CD4-positive, CD25-positive, alpha-beta regulatory T cell (primary cell): ENCODE results near the gene MASTL. TPM values are rescaled to one million over a fixed set of nuclear protein-coding genes. Genes with fewer than 3 reads are reported as not detected.
"Not testable (repeated sequence)": the region's sequence is repeated elsewhere in the genome, so short reads cannot be mapped to it uniquely, and the experiment has no call there.

ENCODE experiments used
- ATAC-seq, 2 donors: fragments of 150-1000 bp; cut with Tn5 transposase; one replicate each; pipeline ENCODE4 v1.10.0; 2021; ENCODE audit warnings: low read depth in 2 of 2, moderate number of reproducible peaks in 2 of 2, moderate library complexity in 1 of 2
- DNase-seq, 3 donors: peaks; one replicate each; pipeline versions ENCODE4 v3.0.0 to v3.0.0-alpha.2; 2012 to 2022; ENCODE audit warnings: mixed read lengths in 1 of 3
- H3K27ac ChIP-seq: one replicate; pipeline ENCODE4 v1.7.0; 2013; ENCODE audit warnings: mild to moderate bottlenecking, low read length; ENCODE audit not compliant: insufficient read depth, poor library complexity, severe bottlenecking
- H3K27me3 ChIP-seq: one replicate; pipeline ENCODE4 v1.7.0; 2013; ENCODE audit warnings: low read length; ENCODE audit not compliant: control insufficient read depth, insufficient read depth
- H3K36me3 ChIP-seq: one replicate; pipeline ENCODE4 v1.7.0; 2013; ENCODE audit warnings: mild to moderate bottlenecking, low read length, moderate library complexity; ENCODE audit not compliant: control insufficient read depth, insufficient read depth
- H3K4me1 ChIP-seq: 2 replicates; pipeline ENCODE4 v1.7.0; 2013; ENCODE audit warnings: mild to moderate bottlenecking, low read length; ENCODE audit not compliant: insufficient read depth, control insufficient read depth, poor library complexity, severe bottlenecking
- H3K4me3 ChIP-seq: one replicate; pipeline ENCODE4 v1.7.0; 2013; ENCODE audit warnings: low read depth, mild to moderate bottlenecking, low read length, moderate library complexity
- H3K9me3 ChIP-seq, 2 experiments: 1 replicate in 1 of 2; 2 replicates in 1 of 2; pipeline ENCODE4 v1.7.0; 2013; ENCODE audit warnings: low read length in 2 of 2, mild to moderate bottlenecking in 1 of 2, moderate library complexity in 1 of 2; ENCODE audit not compliant: control insufficient read depth in 2 of 2
- H3K27ac Mint-ChIP-seq, 3 donors: one replicate each; pipeline ENCODE4 v1.8.0; 2020 to 2022; ENCODE audit warnings: mild to moderate bottlenecking in 3 of 3, mixed read lengths in 3 of 3, moderate library complexity in 2 of 3
- H3K27me3 Mint-ChIP-seq: one replicate; pipeline ENCODE4 v1.8.0; 2022; ENCODE audit warnings: mild to moderate bottlenecking, mixed read lengths
- H3K36me3 Mint-ChIP-seq: one replicate; pipeline ENCODE4 v1.8.0; 2020; ENCODE audit warnings: mixed read lengths
- H3K4me1 Mint-ChIP-seq, 4 donors: one replicate each; pipeline ENCODE4 v1.8.0; 2020 to 2022; ENCODE audit warnings: mixed read lengths in 4 of 4, mild to moderate bottlenecking in 1 of 4
- H3K4me3 Mint-ChIP-seq, 4 donors: one replicate each; pipeline ENCODE4 v1.8.0; 2020 to 2022; ENCODE audit warnings: mild to moderate bottlenecking in 4 of 4, mixed read lengths in 4 of 4, moderate library complexity in 3 of 4
- H3K9me3 Mint-ChIP-seq, 7 donors: one replicate each; pipeline ENCODE4 v1.8.0; 2020 to 2022; ENCODE audit warnings: mixed read lengths in 7 of 7, mild to moderate bottlenecking in 3 of 7, moderate library complexity in 2 of 7
- polyA plus RNA-seq, 4 donors: library from polyadenylated mRNA; unstranded; fragments of 300-500 nt; fragmentation: Illumina TruSeq; gene quantifications; one replicate each; pipeline ENCODE4 v1.2.3, GENCODE V29; 2021
- total RNA-seq: library from RNA; stranded (reverse); gene quantifications from one replicate; pipeline ENCODE4 v1.2.3, GENCODE V29; 2022

The MASTL gene
- total and polyA plus RNA-seq, 5 donors from 2014 or later, result 1.4 to 27.6 (median 2.7) TPM

DNA sequence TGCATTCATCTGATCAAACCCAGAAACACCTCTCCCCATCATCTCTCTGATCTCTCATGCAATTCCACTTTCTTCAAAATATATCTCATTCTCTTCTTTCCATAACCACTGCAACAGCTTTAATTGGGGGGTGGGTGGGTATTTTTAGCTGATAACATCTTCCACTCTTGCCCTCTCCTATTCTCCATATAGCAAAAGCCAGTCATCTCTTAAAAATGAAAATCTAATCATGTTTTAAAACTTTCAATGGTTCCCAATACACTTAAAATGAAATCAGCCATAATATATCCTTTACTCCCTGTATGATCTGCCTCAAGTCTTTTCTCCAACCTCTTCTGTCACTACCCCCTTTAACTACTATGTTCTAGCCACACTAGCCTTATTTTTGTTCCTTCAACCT is 2.5 kb upstream of the MASTL start:
- peaks cover 20% of the 10 kb centered on the region for H3K36me3 ChIP-seq
- no peak overlapping the region for H3K27ac ChIP-seq
- H3K27me3 ChIP-seq, result no peaks in the 10 kb centered on the region
- ATAC-seq (no peak), DNase-seq (no peak)
- Mint-ChIP-seq H3K27ac (peak overlapping the region in 2 of 3 donors; percentile 100), H3K36me3 (peaks cover 19% of the 10 kb centered on the region), H3K4me1 (peaks cover 34 to 62% (median 47%) of the 10 kb centered on the region in 4 donors), H3K4me3 (peak overlapping the region; percentile 94 to 100 (median 100)), H3K27me3 (peaks cover 13% of the 10 kb centered on the region), H3K9me3 (no peaks in the 10 kb centered on the region)
- peaks cover 39% of the 10 kb centered on the region for H3K4me1 ChIP-seq
- peak overlapping the region; percentile 99 for H3K4me3 ChIP-seq
- no peaks in the 10 kb centered on the region for H3K9me3 ChIP-seq

DNA sequence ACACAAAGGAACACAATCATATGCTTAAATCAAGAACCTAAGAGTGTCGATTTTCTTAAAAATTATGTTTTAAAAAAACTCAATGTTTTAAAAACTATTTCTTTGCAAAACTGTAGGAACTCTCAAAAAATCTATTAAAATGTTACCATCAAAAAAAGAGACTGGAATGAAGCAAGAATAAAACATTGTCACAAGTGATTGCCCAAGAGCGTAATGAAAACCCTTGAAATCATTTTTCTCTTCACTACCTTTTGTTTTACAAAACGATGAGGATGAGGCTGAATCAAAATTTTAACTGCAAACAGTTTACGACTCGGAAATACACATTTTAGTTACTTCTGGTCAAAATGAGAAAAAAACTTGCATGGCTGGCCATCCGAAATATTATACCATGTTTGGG is 1.8 kb upstream of the MASTL start:
- peaks cover 14% of the 10 kb centered on the region for H3K36me3 ChIP-seq
- peak overlapping the region; percentile 99 for H3K4me3 ChIP-seq
- H3K4me1 ChIP-seq, result peaks cover 41% of the 10 kb centered on the region
- Mint-ChIP-seq H3K27me3 (peaks cover 13% of the 10 kb centered on the region), H3K4me1 (peaks cover 32 to 64% (median 49%) of the 10 kb centered on the region in 4 donors), H3K4me3 (peak overlapping the region; percentile 94 to 100 (median 100)), H3K27ac (peak overlapping the region; percentile 100), H3K36me3 (peaks cover 16% of the 10 kb centered on the region), H3K9me3 (no peaks in the 10 kb centered on the region)
- H3K9me3 ChIP-seq, result no peaks in the 10 kb centered on the region
- peak overlapping the region; percentile 100 for H3K27ac ChIP-seq
- ATAC-seq, result no peak
- no peak for DNase-seq
- H3K27me3 ChIP-seq, result no peaks in the 10 kb centered on the region

DNA sequence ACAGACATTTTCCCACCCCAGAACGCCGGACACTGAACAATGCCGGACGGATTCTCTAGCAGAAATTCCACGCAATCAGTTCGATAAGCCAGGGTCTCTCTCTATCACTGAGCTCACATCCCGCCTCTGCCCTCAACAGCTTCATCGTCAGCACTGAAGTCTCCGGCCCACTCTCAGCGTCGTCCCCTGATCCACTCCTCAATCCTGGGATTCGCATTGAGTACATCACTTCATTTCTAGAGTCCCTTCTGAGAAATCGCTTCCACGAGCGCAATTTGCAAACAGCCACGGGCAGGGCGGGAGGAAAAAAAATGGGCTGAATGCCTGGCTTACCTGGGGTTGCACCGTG is 1.3 kb upstream of the MASTL start:
- Mint-ChIP-seq H3K36me3 (peaks cover 17% of the 10 kb centered on the region), H3K4me1 (peaks cover 27 to 63% (median 49%) of the 10 kb centered on the region in 4 donors)
- H3K27me3 ChIP-seq, result no peaks in the 10 kb centered on the region

DNA sequence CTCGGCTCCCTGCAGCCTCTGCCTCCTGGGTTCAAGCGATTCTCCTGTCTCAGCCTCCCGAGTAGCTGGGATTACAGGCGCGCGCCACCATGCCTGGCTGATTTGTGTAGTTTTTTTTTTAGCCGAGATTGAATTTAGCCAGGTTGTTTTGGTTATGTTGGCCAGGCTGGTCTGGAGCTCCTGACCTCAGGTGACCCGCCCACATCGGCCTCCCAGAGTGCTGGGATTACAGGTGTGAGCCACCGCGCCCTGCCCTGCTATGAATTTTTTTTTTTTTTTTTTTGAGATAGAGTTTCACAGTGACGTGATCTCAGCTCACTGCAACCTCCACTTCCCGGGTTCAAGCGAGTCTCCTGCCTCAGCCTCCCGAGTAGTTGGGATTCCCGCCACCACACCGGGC is 1.4 kb downstream of the MASTL start:
- H3K27ac ChIP-seq, result peak overlapping the region; percentile 100
- Mint-ChIP-seq H3K36me3 (peaks cover 21% of the 10 kb centered on the region), H3K4me3 (peak overlapping the region; percentile 94 to 100 (median 100)), H3K27me3 (peaks cover 13% of the 10 kb centered on the region), H3K4me1 (peaks cover 19 to 46% (median 34%) of the 10 kb centered on the region in 4 donors), H3K27ac (peak overlapping the region in 2 of 3 donors; percentile 100)
- not testable (repeated sequence) for ATAC-seq, H3K9me3 Mint-ChIP-seq, DNase-seq, H3K27me3 ChIP-seq, H3K9me3 ChIP-seq
- H3K36me3 ChIP-seq, result peaks cover 11% of the 10 kb centered on the region
- peak overlapping the region; percentile 96 for H3K4me3 ChIP-seq
- peaks cover 39% of the 10 kb centered on the region for H3K4me1 ChIP-seq

More for the DNA sequence above, 1.3 kb upstream of the MASTL start:
- ATAC-seq (no peak), DNase-seq (no peak)
- peak overlapping the region; percentile 94 to 100 (median 100) for H3K4me3 Mint-ChIP-seq
- H3K4me1 ChIP-seq, result peaks cover 46% of the 10 kb centered on the region
- H3K9me3 ChIP-seq, result no peaks in the 10 kb centered on the region
- peak overlapping the region; percentile 100 for H3K27ac ChIP-seq
- H3K36me3 ChIP-seq, result peaks cover 12% of the 10 kb centered on the region
- H3K27ac Mint-ChIP-seq, result peak overlapping the region; percentile 100
- H3K27me3 Mint-ChIP-seq, result peaks cover 13% of the 10 kb centered on the region
- H3K9me3 Mint-ChIP-seq, result no peaks in the 10 kb centered on the region
- H3K4me3 ChIP-seq, result peak overlapping the region; percentile 99

DNA sequence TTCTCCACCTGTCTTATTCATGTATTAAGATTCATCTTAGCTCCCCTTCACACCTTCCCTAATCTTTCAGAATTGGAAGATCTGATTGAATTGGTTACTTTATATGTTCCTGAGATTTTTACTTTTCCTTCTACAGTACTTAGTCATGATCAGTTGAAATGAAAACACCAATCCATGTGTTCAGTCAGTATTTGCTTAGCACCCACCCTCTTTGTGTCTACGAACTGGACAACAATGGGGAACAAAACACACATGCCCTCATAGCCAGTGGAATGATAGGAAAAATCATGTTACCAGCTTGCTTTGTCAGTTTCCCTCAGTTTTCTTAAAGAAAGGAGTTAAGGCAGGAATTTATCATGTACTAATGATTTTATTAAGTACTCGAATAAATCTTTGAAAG is 2.0 kb downstream of the MASTL start:
- ATAC-seq (no peak), DNase-seq (no peak)
- Histone ChIP-seq H3K9me3 (no peaks in the 10 kb centered on the region), H3K4me1 (peaks cover 37% of the 10 kb centered on the region), H3K27me3 (no peaks in the 10 kb centered on the region), H3K36me3 (peaks cover 16% of the 10 kb centered on the region), H3K4me3 (peak overlapping the region; percentile 45), H3K27ac (peak overlapping the region; percentile 100)
- Mint-ChIP-seq H3K36me3 (peaks cover 27% of the 10 kb centered on the region), H3K4me1 (peaks cover 18 to 43% (median 31%) of the 10 kb centered on the region in 4 donors), H3K4me3 (peak overlapping the region; percentile 93 to 100 (median 100)), H3K9me3 (no peaks in the 10 kb centered on the region), H3K27ac (peak overlapping the region; percentile 82 to 100 (median 100)), H3K27me3 (peaks cover 13% of the 10 kb centered on the region)

DNA sequence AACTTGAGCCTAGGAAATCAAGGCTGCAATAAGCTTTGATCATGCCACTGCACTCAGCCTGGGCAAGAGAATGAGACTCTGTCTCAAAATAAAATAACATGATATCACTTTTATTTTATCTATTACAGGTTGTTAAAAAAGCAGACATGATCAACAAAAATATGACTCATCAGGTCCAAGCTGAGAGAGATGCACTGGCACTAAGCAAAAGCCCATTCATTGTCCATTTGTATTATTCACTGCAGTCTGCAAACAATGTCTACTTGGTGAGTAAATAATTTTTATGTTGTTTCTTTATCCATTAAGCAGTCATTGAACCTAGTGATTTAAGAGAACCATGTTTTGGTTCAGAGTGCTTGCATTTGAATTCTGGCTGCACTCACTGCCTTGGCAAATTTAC is 3.3 kb downstream of the MASTL start:
- ATAC-seq, result no peak
- no peak overlapping the region for H3K4me3 ChIP-seq

DNA sequence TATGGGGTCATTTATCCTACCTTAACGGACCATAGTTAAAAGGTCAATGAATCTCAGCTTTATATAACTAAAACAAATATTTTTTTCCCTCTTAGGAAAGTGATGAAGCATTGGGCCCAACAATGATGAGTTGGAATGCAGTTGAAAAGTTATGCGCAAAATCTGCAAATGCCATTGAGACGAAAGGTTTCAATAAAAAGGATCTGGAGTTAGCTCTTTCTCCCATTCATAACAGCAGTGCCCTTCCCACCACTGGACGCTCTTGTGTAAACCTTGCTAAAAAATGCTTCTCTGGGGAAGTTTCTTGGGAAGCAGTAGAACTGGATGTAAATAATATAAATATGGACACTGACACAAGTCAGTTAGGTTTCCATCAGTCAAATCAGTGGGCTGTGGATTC is 14.7 kb downstream of the MASTL start:
- no peaks in the 10 kb centered on the region for H3K27me3 Mint-ChIP-seq
- H3K36me3 Mint-ChIP-seq, result peaks cover 20% of the 10 kb centered on the region
- peak overlapping the region in 1 of 3 donors; percentile 54 for H3K27ac Mint-ChIP-seq
- Histone ChIP-seq H3K9me3 (no peaks in the 10 kb centered on the region), H3K27me3 (no peaks in the 10 kb centered on the region), H3K27ac (no peak overlapping the region), H3K4me1 (no peaks in the 10 kb centered on the region), H3K4me3 (no peak overlapping the region), H3K36me3 (peaks cover 34% of the 10 kb centered on the region)
- ATAC-seq (no peak), DNase-seq (no peak)
- H3K4me1 Mint-ChIP-seq, result peaks cover 0 to 12% (median 0%) of the 10 kb centered on the region in 4 donors
- H3K9me3 Mint-ChIP-seq, result no peaks in the 10 kb centered on the region
- H3K4me3 Mint-ChIP-seq, result no peak overlapping the region

More for the DNA sequence above, 3.3 kb downstream of the MASTL start:
- peak overlapping the region in 3 of 4 donors; percentile 25 to 77 (median 33) for H3K4me3 Mint-ChIP-seq
- peaks cover 13% of the 10 kb centered on the region for H3K27me3 Mint-ChIP-seq
- H3K9me3 ChIP-seq, result no peaks in the 10 kb centered on the region
- H3K27ac Mint-ChIP-seq, result no peak overlapping the region
- peaks cover 24% of the 10 kb centered on the region for H3K36me3 Mint-ChIP-seq
- H3K27ac ChIP-seq, result no peak overlapping the region
- peaks cover 25% of the 10 kb centered on the region for H3K4me1 ChIP-seq
- no peaks in the 10 kb centered on the region for H3K27me3 ChIP-seq
- peaks cover 8 to 30% (median 19%) of the 10 kb centered on the region in 4 donors for H3K4me1 Mint-ChIP-seq
- peaks cover 16% of the 10 kb centered on the region for H3K36me3 ChIP-seq
- DNase-seq, result no peak
- H3K9me3 Mint-ChIP-seq, result no peaks in the 10 kb centered on the region

DNA sequence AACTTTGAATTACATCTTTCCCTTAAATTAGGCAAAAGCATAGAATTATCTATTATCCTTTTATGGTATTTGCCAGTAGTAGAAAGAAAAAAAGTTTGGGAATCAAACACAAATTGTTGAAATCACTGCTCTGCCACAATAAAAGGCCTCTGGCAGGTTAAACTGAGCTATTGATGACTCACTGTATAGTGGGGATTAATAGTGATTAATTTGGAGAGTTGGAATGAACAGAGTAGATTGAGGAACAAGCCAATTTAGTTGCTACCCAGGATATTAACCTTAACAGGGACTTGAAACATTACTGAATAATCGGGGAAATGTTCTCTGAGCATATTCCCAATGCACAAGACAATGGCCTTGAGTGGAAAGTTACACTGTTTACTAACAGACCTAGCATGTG is 33.1 kb downstream of the MASTL start:
- no peak for DNase-seq
- no peaks in the 10 kb centered on the region for H3K27me3 Mint-ChIP-seq
- H3K27me3 ChIP-seq, result no peaks in the 10 kb centered on the region
- H3K27ac Mint-ChIP-seq, result no peak overlapping the region
- peaks cover 12% of the 10 kb centered on the region for H3K36me3 Mint-ChIP-seq
- no peak overlapping the region for H3K4me3 Mint-ChIP-seq
- H3K36me3 ChIP-seq, result peaks cover 11% of the 10 kb centered on the region
- H3K4me1 Mint-ChIP-seq, result no peaks in the 10 kb centered on the region
- H3K9me3 Mint-ChIP-seq, result peaks cover 0 to 2% (median 0%) of the 10 kb centered on the region in 7 donors
- no peaks in the 10 kb centered on the region for H3K9me3 ChIP-seq
- no peaks in the 10 kb centered on the region for H3K4me1 ChIP-seq
- H3K27ac ChIP-seq, result no peak overlapping the region
- no peak for ATAC-seq
- no peak overlapping the region for H3K4me3 ChIP-seq
